NCI-H2227 treated with DMSO at 0.1 percent for 48 hours (cell line): ENCODE results near the gene AARSD1.
"Not testable (repeated sequence)": the region's sequence is repeated elsewhere in the genome, so short reads cannot be mapped to it uniquely, and the experiment has no call there.

Experiments
- DNase-seq: peaks from one replicate; lab custom pipeline; 2025; lab: John Stamatoyannopoulos, UW

AARSD1 gene

DNA sequence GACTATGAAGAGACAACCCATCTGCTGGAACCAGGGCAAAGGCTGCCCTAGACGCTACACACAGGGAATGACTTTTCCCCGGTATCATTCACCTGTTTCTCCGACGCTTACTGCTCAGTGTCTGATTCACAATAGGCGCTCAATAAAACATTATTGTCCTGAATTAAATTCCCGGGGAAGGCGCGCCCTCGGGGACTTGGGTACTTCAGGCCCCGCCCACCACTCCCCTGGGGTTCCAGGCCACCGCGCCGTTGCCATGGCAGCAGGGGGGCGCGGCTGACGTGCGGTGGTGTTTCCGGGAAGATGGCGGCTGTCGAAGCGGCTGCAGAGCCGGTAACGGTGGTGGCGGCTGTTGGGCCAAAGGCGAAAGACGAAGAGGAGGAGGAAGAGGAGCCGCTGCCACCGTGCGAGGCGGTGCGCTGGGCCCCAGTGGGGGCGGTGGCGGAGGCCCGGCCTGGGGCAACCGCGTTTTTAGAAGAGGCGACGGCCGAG is 16.1 kb upstream of the AARSD1 start, which contains the start of gene RUNDC1:
Gene RUNDC1, plus strand, starts transcription at position 292 of the 492 bp plus-strand sequence. Its CDS starts 12 bp downstream, at position 304.
- peak; percentile 81 for DNase-seq

DNA sequence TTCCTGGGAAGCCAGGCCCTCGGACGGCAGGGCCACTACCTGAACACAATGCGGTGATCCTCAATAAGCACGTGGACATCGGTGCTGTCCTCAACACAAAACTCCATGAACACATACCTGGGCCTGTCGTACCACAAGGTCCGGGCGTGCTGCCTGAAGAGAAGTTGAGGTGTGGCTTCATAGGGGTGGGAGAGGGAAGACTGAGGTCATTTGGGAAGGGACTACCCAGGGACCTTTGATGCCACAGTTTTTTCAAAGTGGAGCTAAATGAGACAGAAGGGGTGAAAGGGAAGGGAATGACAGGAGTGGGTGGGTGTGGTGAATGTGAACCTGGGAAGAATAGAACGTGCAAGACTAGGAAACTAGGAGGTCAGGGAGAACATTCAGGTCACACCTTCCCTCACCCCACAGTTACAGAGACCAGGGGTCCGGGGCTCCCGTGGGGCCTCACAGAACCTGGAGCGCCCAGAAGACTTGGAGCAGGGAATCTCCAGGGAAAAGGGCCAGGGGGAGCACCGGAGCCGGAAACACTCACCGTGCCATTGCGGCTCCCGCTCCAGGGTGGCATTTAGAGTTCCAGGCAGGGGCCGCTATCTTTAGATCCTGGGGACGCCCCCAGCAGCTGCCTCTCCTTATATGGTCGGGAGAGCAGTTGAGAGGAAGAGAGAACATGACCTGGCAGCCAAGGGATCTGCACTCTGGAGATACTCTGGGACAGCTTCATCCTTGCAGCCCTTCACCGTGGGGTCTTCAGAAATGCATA is 15.4 kb upstream of the AARSD1 start, which contains the start of gene PTGES3L:
Gene PTGES3L, minus strand, starts transcription at position 570 of the 763 bp plus-strand sequence. Its CDS starts 27 bp downstream, at position 543.
- DNase-seq, result peak; percentile 78

DNA sequence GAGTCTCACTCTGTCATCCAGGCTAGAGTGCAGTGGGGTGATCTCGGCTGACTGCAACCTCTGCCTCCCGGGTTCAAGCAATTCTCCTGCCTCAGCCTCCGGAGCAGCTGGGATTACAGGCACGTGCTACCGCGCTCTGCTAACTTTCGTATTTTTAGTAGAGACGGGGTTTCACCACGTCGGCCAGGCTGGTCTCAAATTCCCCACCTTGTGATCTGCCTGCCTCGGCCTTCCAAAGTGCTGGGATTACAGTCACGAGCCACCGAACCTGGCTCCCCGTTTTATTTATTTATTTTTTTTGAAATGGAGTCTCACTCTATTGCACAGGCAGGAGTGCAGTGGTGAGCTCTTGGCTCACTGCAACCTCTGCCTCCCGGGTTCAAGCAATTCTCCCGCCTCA is 11.4 kb upstream of the AARSD1 start:
- DNase-seq, result not testable (repeated sequence)

DNA sequence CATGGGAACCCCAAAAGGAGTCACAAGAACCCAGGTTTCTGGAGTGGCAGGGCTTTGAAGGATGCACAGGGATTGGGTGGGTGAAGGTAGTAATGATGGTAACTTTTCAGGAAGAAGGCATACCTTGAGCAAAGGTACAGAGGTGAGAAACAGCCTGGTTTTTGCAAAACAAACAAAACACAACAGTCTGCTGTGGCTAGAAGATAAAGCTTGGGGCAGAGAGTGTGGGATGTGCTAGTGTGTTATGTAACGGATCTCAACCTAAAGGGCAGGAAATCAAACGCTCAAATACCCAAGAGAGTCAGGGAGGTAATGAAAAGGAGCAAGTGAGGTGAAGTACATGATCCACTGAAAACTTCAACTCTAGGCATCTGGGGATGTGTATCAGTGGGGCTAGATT is 11.0 kb upstream of the AARSD1 start:
- DNase-seq, result no peak

DNA sequence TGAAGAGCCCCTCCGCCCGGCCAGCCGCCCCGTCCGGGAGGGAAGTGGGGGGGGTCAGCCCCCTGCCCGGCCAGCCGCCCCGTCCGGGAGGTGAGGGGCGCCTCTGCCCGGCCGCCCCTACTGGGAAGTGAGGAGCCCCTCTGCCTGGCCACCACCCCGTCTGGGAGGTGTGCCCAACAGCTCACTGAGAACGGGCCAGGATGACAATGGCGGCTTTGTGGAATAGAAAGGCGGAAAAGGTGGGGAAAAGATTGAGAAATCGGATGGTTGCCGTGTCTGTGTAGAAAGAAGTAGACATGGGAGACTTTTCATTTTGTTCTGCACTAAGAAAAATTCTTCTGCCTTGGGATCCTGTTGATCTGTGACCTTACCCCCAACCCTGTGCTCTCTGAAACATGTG is 9.1 kb upstream of the AARSD1 start:
- DNase-seq, result not testable (repeated sequence)

DNA sequence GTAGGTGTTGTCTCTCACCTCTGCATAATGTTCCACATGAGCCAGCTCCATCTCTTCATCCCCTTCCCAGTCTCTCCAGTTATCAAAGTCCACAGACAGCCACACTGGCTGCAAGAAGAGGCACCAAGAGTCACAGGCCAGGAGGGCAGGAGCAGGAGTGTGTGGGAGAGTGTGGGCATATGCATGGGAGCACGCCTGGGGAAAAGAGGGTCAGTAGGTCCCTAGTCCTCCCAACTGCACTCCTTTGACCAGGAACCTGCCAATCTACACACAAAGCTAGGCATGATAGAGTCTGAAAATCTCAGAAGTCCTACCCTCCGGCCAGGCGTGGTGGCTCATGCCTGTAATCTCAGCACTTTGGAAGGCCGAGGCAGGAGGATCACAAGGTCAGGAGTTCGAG is 7.3 kb upstream of the AARSD1 start:
- DNase-seq, result no peak

DNA sequence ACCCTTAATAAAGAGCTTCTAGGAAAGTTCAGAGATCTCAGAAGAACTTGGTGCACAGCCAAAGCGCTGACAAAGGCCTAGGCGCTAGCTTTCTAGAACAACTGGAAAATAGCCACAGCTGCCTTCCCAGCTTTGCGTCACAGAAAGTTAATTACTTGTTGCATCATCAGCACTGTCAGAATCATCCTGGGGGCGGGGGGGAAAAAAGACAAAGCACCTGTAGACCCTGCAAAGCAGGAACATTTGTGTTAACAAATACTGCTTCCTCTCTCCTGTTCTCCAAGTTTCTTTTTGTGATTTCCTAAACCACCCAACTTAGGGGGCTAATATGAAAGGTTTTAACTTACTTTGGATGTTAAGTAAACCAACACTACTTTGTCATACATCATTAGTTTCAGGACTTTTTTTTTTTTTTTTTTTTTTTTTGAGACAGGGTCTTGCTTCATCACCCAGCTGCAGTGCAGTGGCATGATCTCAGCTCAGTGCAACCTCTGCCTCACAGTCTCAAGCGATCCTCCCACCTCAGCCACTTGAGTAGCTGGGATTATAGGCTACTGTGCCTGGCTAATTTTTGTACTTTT is 4.8 kb upstream of the AARSD1 start:
- no peak for DNase-seq

DNA sequence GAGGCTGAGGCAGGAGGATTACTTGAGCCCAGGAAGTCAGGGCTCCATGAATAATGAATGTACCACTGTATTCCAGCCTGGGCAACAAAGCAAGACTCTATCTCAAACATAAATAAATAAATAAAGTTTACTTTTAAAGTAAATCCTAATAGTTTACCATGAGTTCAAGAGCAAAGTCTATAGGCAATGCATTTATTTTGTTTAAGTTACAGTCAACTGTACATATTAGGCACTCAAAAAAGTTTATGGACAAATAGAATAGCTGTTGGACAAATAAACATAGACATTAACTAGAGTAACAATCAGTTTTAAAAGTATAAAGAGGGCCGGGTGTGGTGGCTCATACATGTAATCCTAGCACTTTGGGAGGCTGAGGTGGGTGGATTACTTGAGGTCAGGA is 3.7 kb upstream of the AARSD1 start:
- no peak for DNase-seq

DNA sequence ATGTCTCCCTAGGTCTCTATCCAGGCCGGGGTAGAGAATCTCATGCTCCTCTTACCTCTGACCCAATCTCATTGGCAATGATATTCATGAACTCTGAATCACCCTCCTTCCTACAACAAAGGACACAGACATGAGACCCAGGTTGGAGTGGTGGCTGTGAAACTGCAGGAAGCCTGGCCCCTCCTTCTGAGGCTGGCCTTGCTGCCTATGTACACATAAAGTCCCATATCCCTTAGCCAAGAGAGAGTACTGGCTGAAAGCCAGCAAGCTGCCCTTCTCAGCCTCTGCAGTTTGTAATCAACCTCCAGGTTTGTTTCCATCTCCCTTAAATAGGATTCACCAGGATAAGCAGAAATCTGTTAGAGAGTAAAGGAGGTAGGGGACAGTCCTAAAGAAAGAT is 10.6 kb downstream of the AARSD1 start:
- no peak for DNase-seq

DNA sequence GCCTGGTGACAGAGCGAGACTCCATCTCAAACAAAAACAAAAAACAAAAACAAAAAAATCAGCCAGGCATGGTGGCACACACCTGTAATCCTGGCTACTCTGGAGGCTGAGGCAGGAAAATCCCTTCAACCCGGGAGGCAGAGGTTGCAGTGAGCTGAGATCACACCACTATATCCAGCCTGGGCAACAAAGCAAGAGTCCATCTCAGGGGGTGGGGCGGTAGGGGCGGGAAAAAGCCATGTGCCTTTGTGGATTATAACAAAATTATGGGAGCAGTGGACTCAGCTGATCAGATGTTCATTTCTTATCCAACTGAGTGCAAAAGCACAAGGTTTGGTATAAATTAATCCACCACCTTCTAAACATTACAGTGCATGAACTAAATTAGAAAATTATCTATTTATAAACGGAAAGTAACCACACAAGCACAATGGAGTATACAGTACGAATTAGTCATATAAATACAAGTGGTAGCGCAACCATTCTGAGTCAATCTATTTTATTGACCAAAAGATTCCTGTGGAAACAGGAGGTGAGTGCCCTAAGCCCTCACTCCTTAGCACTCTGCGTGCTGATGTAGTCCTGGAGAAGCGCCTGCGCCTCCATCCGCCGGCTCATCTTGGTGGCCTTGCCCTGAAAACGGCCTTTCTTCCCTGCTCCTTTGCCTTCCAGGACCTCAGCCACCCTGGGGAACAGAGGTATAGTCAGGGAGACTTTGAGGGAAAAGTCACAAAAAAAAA is 14.0 kb downstream of the AARSD1 start:
- DNase-seq, result no peak

DNA sequence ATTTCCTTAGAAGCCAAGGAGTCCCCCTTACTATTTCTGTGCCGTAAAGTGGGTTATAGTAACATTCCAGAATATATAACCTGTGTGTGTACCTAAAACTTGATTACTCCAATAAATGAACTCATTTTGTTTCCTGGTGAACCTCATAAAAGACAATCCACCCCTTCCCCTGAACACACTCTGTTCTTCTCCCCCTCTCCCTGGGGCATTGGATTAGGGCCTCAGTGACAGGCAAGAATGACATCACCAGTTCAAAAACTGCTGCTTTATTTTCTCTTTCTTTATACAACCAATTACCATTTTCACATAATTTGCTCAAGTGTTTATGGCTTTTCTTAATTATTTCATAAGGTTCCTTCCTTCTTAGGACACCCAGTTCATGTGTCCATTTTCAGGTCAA is 17.4 kb downstream of the AARSD1 start:
- no peak for DNase-seq

DNA sequence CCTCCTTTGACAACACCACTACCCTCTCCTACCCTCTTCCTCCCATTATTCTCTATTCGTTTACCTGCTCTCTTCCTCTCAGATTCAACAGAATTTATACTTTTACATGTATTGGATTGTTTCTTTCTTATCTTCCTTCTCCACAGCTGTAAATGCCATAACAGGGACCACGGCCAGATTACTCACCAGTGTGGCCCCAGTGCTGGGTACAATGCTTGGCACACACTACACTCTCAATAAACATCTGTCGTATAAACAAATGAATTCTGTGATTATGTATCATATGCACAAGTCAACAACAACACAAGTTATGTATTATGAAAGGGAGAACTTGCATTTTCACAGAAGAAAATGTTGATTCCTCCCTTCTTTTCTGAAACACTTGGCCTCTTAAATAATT is 20.0 kb downstream of the AARSD1 start:
- DNase-seq, result no peak

DNA sequence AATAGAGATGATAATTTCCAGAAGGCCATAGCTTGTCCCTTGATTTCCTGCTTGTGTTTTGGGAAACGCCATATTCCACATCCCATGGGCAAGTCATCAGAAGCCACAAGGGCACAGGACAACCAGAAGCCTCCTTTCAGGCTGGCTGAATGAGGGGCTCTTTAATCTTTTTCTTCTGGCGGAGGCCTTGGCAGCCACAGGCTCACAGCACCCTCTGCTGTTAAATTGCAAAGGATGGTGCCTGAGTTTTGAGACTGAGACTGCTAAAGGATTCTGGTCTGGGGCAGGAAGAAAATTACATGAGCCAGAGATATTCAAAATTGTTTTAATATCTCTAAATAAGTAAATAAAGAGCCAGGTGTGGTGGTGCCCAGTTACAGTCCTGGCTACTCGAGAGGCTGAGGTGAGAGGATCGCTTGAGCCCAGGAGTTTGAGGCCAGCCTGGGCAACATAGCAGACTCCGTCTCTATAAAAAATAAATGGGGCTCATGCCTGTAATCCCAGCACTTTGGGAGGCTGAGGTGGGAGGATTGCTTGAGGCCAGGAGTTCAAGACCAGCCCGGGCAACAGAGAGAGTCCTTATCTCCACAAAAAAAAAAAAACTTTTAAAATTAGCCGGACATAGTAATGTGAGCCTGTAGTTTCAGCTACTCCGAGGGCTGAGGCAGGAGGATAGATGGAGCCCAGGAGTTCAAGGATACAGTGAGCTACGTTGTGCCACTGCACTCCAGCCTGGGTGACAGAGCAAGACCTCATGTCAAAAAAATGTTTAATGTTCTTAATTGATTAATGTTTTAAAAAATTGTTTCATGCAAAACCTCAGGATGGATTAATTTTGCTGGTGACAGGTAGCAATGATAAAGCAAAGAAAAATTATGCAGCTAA is 26.3 kb downstream of the AARSD1 start:
- DNase-seq, result peak; percentile 72

DNA sequence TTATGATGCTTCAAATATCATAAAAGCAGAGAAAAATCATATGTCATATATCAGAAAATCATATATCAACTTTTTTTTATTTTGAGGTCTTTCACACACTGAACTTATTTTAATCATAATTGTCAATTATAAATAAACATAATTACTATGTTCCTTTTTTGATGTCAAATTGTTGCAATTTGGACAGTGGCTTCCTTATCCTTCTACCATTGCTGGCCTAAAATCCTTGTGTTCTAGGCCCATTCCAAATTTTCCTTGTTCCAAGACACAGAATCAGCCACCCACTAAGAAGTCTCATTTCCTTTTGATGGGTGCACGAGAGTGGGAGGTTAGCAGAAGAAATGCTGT is 34.8 kb downstream of the AARSD1 start:
- no peak for DNase-seq

DNA sequence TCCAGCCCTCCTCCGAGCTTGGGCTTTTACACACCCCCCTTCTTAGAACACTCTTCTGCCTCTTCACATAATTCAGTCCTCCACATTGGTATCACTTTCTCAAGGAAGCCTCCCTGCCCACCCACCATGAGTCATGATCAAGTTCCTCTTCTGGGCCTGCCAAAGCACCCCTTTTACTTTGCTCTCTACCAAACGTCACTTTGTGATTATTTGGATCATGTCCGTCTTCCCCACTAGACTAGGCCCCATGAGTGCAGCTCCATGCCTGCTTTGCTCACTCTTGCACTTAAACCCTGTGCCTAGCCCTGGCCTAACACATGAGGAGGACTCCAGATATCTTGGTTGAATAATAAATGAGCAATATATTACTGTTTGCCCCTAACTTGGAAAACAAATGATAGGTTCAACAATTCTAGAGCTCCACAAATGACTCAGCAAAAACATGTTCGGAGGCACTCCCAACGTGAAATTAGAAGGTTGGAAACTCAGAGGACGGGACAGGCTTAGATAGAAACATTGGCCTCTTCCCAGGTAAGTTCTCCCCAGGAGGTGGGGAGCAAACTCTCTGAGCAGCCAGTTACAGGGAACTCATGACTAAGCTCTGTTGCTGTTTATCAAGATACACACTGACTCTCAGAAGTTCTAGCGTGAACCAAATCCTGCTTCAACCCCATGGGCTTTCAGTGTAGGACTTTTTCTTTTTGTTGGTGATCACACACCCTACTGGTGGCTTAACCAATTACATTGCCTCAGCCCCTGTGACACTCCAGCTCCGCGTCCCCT is 35.3 kb downstream of the AARSD1 start:
- DNase-seq, result no peak

DNA sequence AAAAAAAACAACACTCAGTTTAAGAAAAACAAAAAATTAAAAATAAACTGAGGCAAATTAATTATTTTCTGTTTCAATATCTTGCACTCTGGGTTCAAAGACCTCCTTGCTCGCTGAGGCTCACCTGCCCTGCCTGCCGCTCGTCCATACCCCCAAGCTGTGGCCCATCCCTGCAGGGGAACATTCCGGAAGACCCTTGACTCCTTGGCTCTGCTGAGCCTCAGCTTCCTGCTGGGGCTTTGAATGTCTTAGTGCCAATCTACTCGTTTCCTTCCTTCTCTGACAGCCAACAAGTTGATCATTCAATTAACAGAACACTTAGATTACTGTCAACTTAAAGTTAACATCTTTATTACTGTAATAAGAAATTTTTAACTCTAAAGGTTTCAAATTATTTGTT is 39.4 kb downstream of the AARSD1 start:
- DNase-seq, result no peak

DNA sequence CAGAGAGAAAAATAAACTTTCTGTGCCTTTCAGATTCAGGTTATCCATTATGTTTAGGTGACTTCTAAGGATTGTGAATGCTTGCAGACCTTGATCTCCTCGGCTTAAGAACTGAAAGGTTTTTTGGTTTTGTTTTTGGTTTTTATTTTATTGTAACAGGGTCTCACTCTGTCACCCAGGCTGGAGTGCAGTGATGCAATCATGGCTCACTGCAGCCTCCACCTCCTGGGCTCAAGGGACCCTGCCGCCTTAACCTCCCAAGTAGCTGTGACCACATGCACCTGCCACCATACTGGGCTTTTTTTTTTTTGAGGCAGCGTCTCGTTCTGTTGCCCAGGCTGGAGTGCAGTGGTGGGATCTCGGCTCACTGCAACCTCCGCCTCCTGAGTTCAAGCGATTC is 40.8 kb downstream of the AARSD1 start:
- not testable (repeated sequence) for DNase-seq

DNA sequence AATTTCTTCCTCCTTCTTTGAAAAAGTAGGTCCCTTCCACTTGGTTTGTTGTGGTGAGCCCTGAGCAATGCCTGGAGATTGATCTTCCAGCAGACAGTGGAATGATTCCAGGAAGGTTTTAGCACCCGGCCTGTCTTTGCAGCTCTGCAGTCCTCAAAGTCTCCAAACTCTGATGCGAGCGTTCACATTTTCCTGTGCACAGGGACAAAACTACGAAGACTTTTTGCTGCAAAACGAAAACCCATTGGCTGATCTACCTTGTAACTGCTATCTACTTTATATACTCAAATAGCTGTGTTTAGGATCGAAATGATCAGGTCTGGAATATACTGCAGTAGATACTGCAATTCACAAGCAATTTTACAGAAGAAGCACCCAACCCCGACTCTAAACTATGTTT is 42.0 kb downstream of the AARSD1 start:
- no peak for DNase-seq

DNA sequence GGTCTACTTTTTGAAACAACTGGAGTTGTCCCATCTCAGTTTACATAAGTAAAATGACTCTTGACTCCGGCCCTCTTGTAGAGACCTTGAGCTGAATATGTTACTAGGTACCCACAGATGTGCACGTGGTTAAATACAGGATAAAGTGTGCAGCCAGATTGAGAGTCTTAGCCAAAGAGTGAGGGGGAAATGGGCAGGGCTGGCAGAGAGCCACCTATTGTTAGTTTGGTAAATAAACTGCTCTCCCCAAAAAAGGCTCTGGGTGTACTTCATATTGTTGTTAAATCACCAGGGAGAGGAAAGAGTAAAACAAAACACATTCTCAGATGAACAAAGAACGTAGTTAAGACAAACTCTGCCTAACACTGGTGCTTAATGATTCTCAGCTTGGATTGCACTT is 43.3 kb downstream of the AARSD1 start:
- no peak for DNase-seq

DNA sequence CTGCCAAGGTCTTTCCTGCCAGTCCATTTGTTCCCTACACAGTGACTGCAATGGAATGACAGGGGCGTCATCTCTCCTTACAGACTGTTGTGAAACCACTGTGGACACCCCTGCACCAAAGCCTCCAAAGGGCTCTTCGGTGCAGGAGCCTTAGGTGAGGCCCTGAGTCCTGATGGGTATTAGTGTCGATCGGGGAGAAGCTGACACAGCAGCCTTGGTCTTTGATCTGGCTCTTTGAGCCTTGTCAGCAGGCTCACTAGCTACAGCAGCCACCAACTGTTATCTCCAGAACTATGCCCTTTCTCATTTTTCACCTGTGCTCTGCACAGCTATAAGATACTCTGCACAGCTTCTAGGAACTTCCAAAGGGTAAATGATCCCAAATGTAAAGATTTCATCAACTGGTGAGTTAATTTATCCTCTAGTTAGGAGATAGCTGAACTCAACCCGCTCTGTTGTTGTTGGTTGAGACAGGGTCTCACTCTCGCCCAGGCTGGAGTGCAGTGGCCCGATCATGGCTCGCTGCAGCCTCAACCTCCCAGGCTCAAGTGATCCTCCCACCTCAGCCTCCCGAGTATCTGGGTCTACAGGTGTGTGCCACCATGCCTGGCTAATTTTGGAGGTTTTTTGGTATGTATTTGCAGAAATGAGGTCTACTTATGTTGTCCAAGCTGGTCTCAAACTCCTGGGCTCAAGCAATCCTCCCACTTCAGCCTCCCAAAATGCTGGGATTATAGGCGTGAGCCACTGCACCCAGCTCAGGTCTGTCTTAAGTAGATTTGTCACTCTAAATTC is 44.0 kb downstream of the AARSD1 start:
- no peak for DNase-seq
